BE2C (cell line): ENCODE results near the gene PNPLA7.
A peak's percentile ranks its signal among the peaks of the same experiment; 100 is the strongest.

ENCODE experiments used
- DNase-seq: peaks from one replicate; pipeline ENCODE4 v3.0.0-alpha.2; 2020
- H3K27me3 ChIP-seq: fragments of 250-450 bp; sonication (Bioruptor Pico); 2 replicates; pipeline ENCODE4 v1.5.1; 2020; ENCODE audit warnings: mild to moderate bottlenecking
- H3K36me3 ChIP-seq: fragments of 250-450 bp; sonication (Bioruptor Pico); 2 replicates; pipeline ENCODE4 v1.5.1; 2020; ENCODE audit warnings: mild to moderate bottlenecking
- H3K4me1 ChIP-seq: fragments of 250-450 bp; sonication (Bioruptor Pico); 2 replicates; pipeline ENCODE4 v1.5.1; 2020
- H3K4me3 ChIP-seq: 2 replicates; pipeline ENCODE4 v1.5.1; 2011; ENCODE audit warnings: low read depth, low read length
- H3K9me3 ChIP-seq: fragments of 250-450 bp; sonication (Bioruptor Pico); 2 replicates; pipeline ENCODE4 v1.5.1; 2020
- TF ChIP-seq, protein P1 (sequence below): IDR thresholded peaks from 2 replicates; pipeline ENCODE4 v1.5.1; 2012; ENCODE audit warnings: mild to moderate bottlenecking, low read depth, low read length

PNPLA7 gene

GRCh38 chr9:137431416-137431931 is 118.7 kb downstream of the PNPLA7 start:
- Histone ChIP-seq H3K36me3 (no peaks in the 10 kb centered on the region), H3K27me3 (no peaks in the 10 kb centered on the region), H3K4me1 (peaks cover 8% of the 10 kb centered on the region), H3K9me3 (no peaks in the 10 kb centered on the region), H3K4me3 (no peak overlapping the region)
- DNase-seq, result peak; percentile 10
- TF ChIP-seq, protein P1, sequence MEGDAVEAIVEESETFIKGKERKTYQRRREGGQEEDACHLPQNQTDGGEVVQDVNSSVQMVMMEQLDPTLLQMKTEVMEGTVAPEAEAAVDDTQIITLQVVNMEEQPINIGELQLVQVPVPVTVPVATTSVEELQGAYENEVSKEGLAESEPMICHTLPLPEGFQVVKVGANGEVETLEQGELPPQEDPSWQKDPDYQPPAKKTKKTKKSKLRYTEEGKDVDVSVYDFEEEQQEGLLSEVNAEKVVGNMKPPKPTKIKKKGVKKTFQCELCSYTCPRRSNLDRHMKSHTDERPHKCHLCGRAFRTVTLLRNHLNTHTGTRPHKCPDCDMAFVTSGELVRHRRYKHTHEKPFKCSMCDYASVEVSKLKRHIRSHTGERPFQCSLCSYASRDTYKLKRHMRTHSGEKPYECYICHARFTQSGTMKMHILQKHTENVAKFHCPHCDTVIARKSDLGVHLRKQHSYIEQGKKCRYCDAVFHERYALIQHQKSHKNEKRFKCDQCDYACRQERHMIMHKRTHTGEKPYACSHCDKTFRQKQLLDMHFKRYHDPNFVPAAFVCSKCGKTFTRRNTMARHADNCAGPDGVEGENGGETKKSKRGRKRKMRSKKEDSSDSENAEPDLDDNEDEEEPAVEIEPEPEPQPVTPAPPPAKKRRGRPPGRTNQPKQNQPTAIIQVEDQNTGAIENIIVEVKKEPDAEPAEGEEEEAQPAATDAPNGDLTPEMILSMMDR, result no peak

- Histone ChIP-seq H3K4me1 (peaks cover 4% of the 10 kb centered on the region), H3K27me3 (no peaks in the 10 kb centered on the region), H3K36me3 (no peaks in the 10 kb centered on the region), H3K4me3 (no peak overlapping the region), H3K9me3 (no peaks in the 10 kb centered on the region)
- TF ChIP-seq, protein P1, result no peak
- DNase-seq, result peak; percentile 16
Measured at GRCh38 chr9:137430723-137431415, 119.3 kb downstream of the PNPLA7 start.

- Histone ChIP-seq H3K9me3 (no peaks in the 10 kb centered on the region), H3K4me1 (peaks cover 4% of the 10 kb centered on the region), H3K27me3 (no peaks in the 10 kb centered on the region), H3K4me3 (peak overlapping the region; percentile 37), H3K36me3 (no peaks in the 10 kb centered on the region)
- TF ChIP-seq, protein P1, result no peak
- peak; percentile 68 for DNase-seq
Measured at GRCh38 chr9:137429974-137430722, 120.1 kb downstream of the PNPLA7 start.

GRCh38 chr9:137429546-137429890 is 120.7 kb downstream of the PNPLA7 start:
- no peaks in the 10 kb centered on the region for H3K9me3 ChIP-seq
- no peak overlapping the region for H3K4me3 ChIP-seq
- no peaks in the 10 kb centered on the region for H3K27me3 ChIP-seq
- TF ChIP-seq, protein P1, result no peak
- H3K36me3 ChIP-seq, result no peaks in the 10 kb centered on the region
- DNase-seq, result peak; percentile 9
- peaks cover 10% of the 10 kb centered on the region for H3K4me1 ChIP-seq

DNA sequence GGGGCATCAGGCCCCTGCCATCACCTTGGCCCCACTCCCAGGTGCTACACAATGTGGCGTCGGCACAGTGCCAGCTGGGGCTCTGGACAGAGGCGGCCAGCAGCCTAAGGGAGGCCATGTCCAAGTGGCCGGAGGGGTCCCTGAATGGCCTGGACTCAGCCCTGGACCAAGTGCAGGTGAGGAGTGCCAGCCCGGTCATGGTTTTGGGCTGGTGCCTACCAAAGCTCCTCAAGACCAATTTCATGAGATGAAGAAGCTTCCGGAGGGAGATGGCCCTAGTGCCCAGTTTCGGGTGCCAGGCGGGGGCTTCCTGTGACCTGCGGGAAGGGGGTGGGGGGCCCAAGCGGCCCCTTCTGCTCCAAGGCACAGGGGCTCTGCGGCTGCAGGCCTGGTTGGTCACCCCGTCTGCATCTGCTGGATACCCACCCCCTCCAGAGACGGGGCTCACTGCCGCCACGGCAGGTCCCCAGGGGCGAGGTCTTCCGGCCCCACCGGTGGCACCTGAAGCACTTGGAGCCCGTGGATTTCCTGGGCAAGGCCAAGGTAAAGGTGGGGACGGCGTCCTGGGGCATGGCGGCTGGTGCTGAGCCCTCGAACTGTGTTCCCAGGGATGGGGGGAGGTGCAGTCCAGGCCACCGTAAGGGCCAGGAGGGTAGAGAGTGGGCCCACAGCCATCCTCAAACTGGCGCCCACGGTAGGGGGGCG is 121.2 kb downstream of the PNPLA7 start:
- no peaks in the 10 kb centered on the region for H3K27me3 ChIP-seq
- H3K4me1 ChIP-seq, result peaks cover 10% of the 10 kb centered on the region
- peak; percentile 12 for DNase-seq
- no peak overlapping the region for H3K4me3 ChIP-seq
- H3K36me3 ChIP-seq, result no peaks in the 10 kb centered on the region
- no peaks in the 10 kb centered on the region for H3K9me3 ChIP-seq
- TF ChIP-seq, protein P1, result no peak
